CD4-positive, alpha-beta T cell treated with Interleukin-21 for 1 hour (primary cell): ENCODE results near the gene PDE6H.

Source experiments
- DNase-seq: peaks from one replicate; pipeline ENCODE4 v3.0.0-alpha.2; 2020

The PDE6H gene

GRCh38 chr12:14952299-14952921 lies 20.4 kb upstream of the PDE6H start:
- peak; percentile 90 for DNase-seq

- DNase-seq: no peak
These were observed 19.1 kb upstream of the PDE6H start for GRCh38 chr12:14953752-14954151.

GRCh38 chr12:14954269-14954668 lies 18.6 kb upstream of the PDE6H start:
- peak; percentile 55 for DNase-seq

GRCh38 chr12:14956024-14956891 lies 16.6 kb upstream of the PDE6H start:
- no peak for DNase-seq

GRCh38 chr12:14956905-14957304 lies 15.9 kb upstream of the PDE6H start:
- no peak for DNase-seq

- no peak for DNase-seq
These were observed 15.2 kb upstream of the PDE6H start for GRCh38 chr12:14957551-14958168.

- DNase-seq: no peak
These were observed 14.3 kb upstream of the PDE6H start for GRCh38 chr12:14958361-14959125.

GRCh38 chr12:14959126-14959440 lies 13.8 kb upstream of the PDE6H start:
- DNase-seq: no peak

GRCh38 chr12:14959463-14959862 lies 13.4 kb upstream of the PDE6H start:
- no peak for DNase-seq

GRCh38 chr12:14959916-14960496 lies 12.8 kb upstream of the PDE6H start:
- DNase-seq: no peak

- peak; percentile 68 for DNase-seq
These were observed 12.0 kb upstream of the PDE6H start for GRCh38 chr12:14960548-14961465.

GRCh38 chr12:14961466-14962152 lies 11.2 kb upstream of the PDE6H start, which contains the start of gene ARHGDIB:
ARHGDIB (minus strand) TSS chr12:14961601; CDS start chr12:14950712, 10,889 bp downstream.
- DNase-seq: peak; percentile 94

GRCh38 chr12:14962153-14962539 lies 10.7 kb upstream of the PDE6H start:
- DNase-seq: no peak

- no peak for DNase-seq
These were observed 10.0 kb upstream of the PDE6H start for GRCh38 chr12:14962797-14963196.

- no peak for DNase-seq
These were observed 9.3 kb upstream of the PDE6H start for GRCh38 chr12:14963520-14963919.

GRCh38 chr12:14964406-14964805 lies 8.4 kb upstream of the PDE6H start:
- no peak for DNase-seq

GRCh38 chr12:14965221-14965620 lies 7.6 kb upstream of the PDE6H start:
- no peak for DNase-seq

- no peak for DNase-seq
These were observed 4.4 kb upstream of the PDE6H start for GRCh38 chr12:14968478-14968877.

- no peak for DNase-seq
These were observed 2.4 kb upstream of the PDE6H start for GRCh38 chr12:14970473-14970872.

GRCh38 chr12:14974633-14975032 lies 1.8 kb downstream of the PDE6H start:
- DNase-seq: no peak

- DNase-seq: no peak
These were observed 2.6 kb downstream of the PDE6H start for GRCh38 chr12:14975457-14975856.
